Fibroblast of lung (primary cell): ENCODE results near the gene MAN2B2. TPM values are rescaled to one million over a fixed set of nuclear protein-coding genes. Genes with fewer than 3 reads are reported as not detected.

Source experiments
- DNase-seq, 2 donors: peaks; one replicate each; pipeline versions ENCODE4 v3.0.0 to v3.0.0-alpha.2; 2010; ENCODE audit warnings: low read depth in 2 of 2
- H2AFZ ChIP-seq: 2 replicates; pipeline ENCODE4 v1.5.1; 2012; ENCODE audit warnings: low read length, control low read depth, inconsistent platforms
- H3K27ac ChIP-seq: 2 replicates; pipeline ENCODE4 v1.5.1; 2011; ENCODE audit warnings: low read length, control low read depth; ENCODE audit not compliant: insufficient read depth
- H3K27me3 ChIP-seq: 2 replicates; pipeline ENCODE4 v1.5.1; 2011; ENCODE audit warnings: mild to moderate bottlenecking, low read length; ENCODE audit not compliant: control insufficient read depth, insufficient read depth
- H3K36me3 ChIP-seq: 2 replicates; pipeline ENCODE4 v1.5.1; 2011; ENCODE audit warnings: low read length; ENCODE audit not compliant: control insufficient read depth, insufficient read depth
- H3K4me1 ChIP-seq: 2 replicates; pipeline ENCODE4 v1.5.1; 2011; ENCODE audit warnings: low read length; ENCODE audit not compliant: control insufficient read depth, insufficient read depth; ENCODE audit errors: extremely low read depth
- H3K4me2 ChIP-seq: 2 replicates; pipeline ENCODE4 v1.5.1; 2011; ENCODE audit warnings: low read length, control low read depth; ENCODE audit not compliant: insufficient read depth; ENCODE audit errors: extremely low read depth
- H3K4me3 ChIP-seq, 4 experiments: fragments of 200-600 bp in 1 of 4; sonication (generic) in 1 of 4; replicated peaks in 1 of 4; 2 replicates each; pipeline ENCODE4 v1.5.1; 2011 to 2016; ENCODE audit warnings: low read length in 4 of 4, low read depth in 3 of 4, mild to moderate bottlenecking in 3 of 4, control low read depth in 2 of 4, inconsistent platforms in 1 of 4, mixed read lengths in 1 of 4; ENCODE audit not compliant: insufficient read depth in 1 of 4; ENCODE audit errors: control extremely low read depth in 1 of 4
- H3K79me2 ChIP-seq: 2 replicates; pipeline ENCODE4 v1.5.1; 2012; ENCODE audit warnings: mild to moderate bottlenecking, low read length, inconsistent platforms; ENCODE audit not compliant: control insufficient read depth, insufficient read depth
- H3K9ac ChIP-seq: 2 replicates; pipeline ENCODE4 v1.5.1; 2011; ENCODE audit warnings: mild to moderate bottlenecking, low read length, control low read depth; ENCODE audit not compliant: insufficient read depth
- H3K9me3 ChIP-seq: 2 replicates; pipeline ENCODE4 v1.5.1; 2012; ENCODE audit warnings: low read depth, low read length; ENCODE audit not compliant: control insufficient read depth, insufficient read depth
- H4K20me1 ChIP-seq: 2 replicates; pipeline ENCODE4 v1.5.1; 2011; ENCODE audit warnings: low read length; ENCODE audit not compliant: control insufficient read depth, insufficient read depth; ENCODE audit errors: extremely low read depth
- EZH2 ChIP-seq: IDR thresholded peaks from 2 replicates; pipeline ENCODE4 v1.5.1; 2012; ENCODE audit warnings: low read length, control low read depth, mild to moderate bottlenecking; ENCODE audit errors: missing control alignments
- polyA plus RNA-seq, 2 donors: library from polyadenylated mRNA; depleted of rRNA in 1 of 2; stranded (reverse) in 1 of 2; unstranded in 1 of 2; fragments of >200 nt; gene quantifications; 2 replicates each; pipeline ENCODE4 v1.2.1, GENCODE V29; 2011 to 2012; ENCODE audit warnings: missing spikeins in 1 of 2
- total RNA-seq: library from RNA; depleted of rRNA; stranded (reverse); fragments of >200 nt; gene quantifications from 2 replicates; pipeline ENCODE4 v1.2.1, GENCODE V29; 2014
- TF ChIP-seq, protein P1 (sequence below), 2 donors: IDR thresholded peaks in 1 of 2; conservative IDR thresholded peaks in 1 of 2; 1 replicate in 1 of 2; 2 replicates in 1 of 2; pipeline ENCODE4 v1.5.1; 2011 to 2012; ENCODE audit warnings: low read length in 2 of 2, control low read depth in 1 of 2, inconsistent platforms in 1 of 2, low read depth in 1 of 2, mild to moderate bottlenecking in 1 of 2

The MAN2B2 gene
- total and polyA plus RNA-seq, 2 donors (not counting 1 experiment from before 2014, with no cell fraction given), result 19.0 to 27.2 TPM

DNA sequence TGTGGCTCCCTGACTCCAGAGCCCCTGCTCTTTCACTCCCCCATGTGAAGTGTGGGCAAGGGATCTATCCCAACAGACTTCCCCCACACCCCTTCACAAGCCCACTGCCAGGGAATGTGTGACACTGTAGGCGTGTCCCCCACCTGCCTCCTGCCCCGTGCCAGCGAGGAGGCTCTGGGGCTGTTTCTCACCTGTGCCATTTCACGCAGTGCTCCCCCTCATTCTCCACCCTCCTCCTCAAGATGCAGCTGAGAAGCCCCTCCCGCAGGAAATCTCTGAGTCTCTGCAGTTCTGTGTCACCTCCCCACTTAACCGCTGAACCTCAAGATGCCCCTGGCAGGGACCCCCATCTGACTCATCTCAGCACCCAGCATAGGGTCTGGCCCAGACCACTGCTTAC lies 5.4 kb downstream of the MAN2B2 start:
- Histone ChIP-seq H3K4me1 (no peaks in the 10 kb centered on the region), H3K9me3 (no peaks in the 10 kb centered on the region), H4K20me1 (no peaks in the 10 kb centered on the region), H3K9ac (no peak overlapping the region), H2AFZ (no peak overlapping the region), H3K4me3 (no peak overlapping the region), H3K27me3 (no peaks in the 10 kb centered on the region), H3K79me2 (no peaks in the 10 kb centered on the region), H3K4me2 (no peak overlapping the region), H3K27ac (no peak overlapping the region), H3K36me3 (peaks cover 14% of the 10 kb centered on the region)
- DNase-seq, result no peak
- TF ChIP-seq, protein P1, sequence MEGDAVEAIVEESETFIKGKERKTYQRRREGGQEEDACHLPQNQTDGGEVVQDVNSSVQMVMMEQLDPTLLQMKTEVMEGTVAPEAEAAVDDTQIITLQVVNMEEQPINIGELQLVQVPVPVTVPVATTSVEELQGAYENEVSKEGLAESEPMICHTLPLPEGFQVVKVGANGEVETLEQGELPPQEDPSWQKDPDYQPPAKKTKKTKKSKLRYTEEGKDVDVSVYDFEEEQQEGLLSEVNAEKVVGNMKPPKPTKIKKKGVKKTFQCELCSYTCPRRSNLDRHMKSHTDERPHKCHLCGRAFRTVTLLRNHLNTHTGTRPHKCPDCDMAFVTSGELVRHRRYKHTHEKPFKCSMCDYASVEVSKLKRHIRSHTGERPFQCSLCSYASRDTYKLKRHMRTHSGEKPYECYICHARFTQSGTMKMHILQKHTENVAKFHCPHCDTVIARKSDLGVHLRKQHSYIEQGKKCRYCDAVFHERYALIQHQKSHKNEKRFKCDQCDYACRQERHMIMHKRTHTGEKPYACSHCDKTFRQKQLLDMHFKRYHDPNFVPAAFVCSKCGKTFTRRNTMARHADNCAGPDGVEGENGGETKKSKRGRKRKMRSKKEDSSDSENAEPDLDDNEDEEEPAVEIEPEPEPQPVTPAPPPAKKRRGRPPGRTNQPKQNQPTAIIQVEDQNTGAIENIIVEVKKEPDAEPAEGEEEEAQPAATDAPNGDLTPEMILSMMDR (conservative IDR thresholded peaks at IDR 0.05 in 1 of 2, IDR thresholded peaks at IDR 0.05 in 1 of 2; ENCODE audit: low read depth in 1 of 2, low read length in 2 of 2), result no peak
- TF ChIP-seq EZH2, result no peak

DNA sequence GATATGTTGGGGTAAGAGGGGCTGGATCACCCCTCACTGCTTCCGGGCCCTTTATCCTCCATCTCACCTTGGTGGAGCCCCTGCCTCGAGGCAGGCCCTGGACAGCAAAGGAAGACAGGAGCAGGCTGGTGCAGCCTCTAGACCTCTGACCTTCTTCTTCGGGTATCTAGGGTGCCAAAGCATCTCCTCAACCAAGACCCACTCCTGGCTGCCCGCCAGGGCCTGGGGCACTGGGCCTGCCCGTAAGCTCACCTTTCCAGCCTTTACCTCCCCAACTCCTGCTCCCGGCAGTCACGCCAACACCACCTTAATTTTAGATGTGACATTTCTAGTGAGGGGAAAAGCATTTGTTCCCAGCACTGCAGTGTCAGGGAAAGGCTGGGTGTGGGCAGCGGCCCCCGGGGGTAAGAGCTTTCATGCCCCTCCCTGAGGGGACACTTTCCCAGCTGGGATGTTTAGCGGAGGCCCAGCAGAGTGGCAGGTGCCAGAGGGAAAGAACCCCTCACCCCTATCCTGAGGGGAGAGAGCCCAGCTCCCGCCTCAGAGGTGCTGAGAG lies 6.7 kb downstream of the MAN2B2 start:
- Histone ChIP-seq H3K4me2 (no peak overlapping the region), H3K4me1 (no peaks in the 10 kb centered on the region), H4K20me1 (no peaks in the 10 kb centered on the region), H3K4me3 (no peak overlapping the region), H3K79me2 (no peaks in the 10 kb centered on the region), H3K27ac (no peak overlapping the region), H3K9me3 (no peaks in the 10 kb centered on the region), H3K9ac (no peak overlapping the region), H3K27me3 (no peaks in the 10 kb centered on the region), H3K36me3 (peaks cover 14% of the 10 kb centered on the region), H2AFZ (no peak overlapping the region)
- DNase-seq, result no peak
- TF ChIP-seq EZH2, result no peak
- TF ChIP-seq, protein P1 (conservative IDR thresholded peaks at IDR 0.05 in 1 of 2, IDR thresholded peaks at IDR 0.05 in 1 of 2; ENCODE audit: low read depth in 1 of 2, low read length in 2 of 2), result no peak

DNA sequence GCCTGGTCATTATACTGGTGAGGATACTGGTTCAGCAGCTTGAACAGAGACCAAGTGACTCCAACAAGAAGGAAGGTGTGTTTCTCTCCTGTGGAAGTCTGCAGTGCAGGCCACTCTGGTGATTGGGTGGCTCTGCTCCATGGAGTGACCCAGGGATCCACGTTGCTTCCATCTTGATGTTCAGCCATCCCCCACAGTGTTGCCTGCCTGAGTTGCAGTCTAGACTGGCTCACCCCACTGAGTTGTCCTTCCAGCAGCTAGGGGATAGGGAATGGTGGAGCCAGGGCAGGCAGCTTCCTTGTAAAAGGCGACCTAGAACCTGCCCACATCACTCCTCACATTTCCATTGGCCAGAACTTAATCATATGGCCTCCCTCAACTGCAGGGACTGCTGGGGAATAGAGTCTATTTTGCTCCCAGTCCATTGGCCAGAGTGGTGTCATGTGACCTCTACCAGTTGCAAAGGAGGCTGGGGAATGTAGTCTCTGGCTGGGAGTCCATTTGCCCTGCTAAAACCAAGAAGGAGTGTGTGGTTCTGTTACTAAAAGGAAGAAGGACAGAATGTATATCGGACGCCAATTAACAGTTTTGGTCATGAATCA lies 8.0 kb downstream of the MAN2B2 start:
- Histone ChIP-seq H3K36me3 (peaks cover 14% of the 10 kb centered on the region), H2AFZ (no peak overlapping the region), H3K9me3 (no peaks in the 10 kb centered on the region), H3K27ac (no peak overlapping the region), H3K4me1 (no peaks in the 10 kb centered on the region), H3K9ac (no peak overlapping the region), H3K4me2 (no peak overlapping the region), H3K27me3 (no peaks in the 10 kb centered on the region), H4K20me1 (no peaks in the 10 kb centered on the region), H3K4me3 (no peak overlapping the region), H3K79me2 (no peaks in the 10 kb centered on the region)
- peak; percentile 32 to 43 for DNase-seq
- no peak for TF ChIP-seq EZH2
- TF ChIP-seq, protein P1 (conservative IDR thresholded peaks at IDR 0.05 in 1 of 2, IDR thresholded peaks at IDR 0.05 in 1 of 2; ENCODE audit: low read depth in 1 of 2, low read length in 2 of 2), result no peak
